ENCODE measurements around the gene HYAL3.
"Not testable (repeated sequence)": the region's sequence is repeated elsewhere in the genome, so short reads cannot be mapped to it uniquely, and the experiment has no call there.

The HYAL3 gene

GRCh38 chr3:50314816-50315215 is 15.6 kb upstream of the HYAL3 start:
- DNase-seq (ENCODE audit: low read depth) = no peak

GRCh38 chr3:50314342-50314741 is 15.1 kb upstream of the HYAL3 start:
- DNase-seq (ENCODE audit: low read depth) = no peak

GRCh38 chr3:50312041-50312440 is 12.8 kb upstream of the HYAL3 start:
- DNase-seq (ENCODE audit: low read depth) = not testable (repeated sequence)

GRCh38 chr3:50304601-50305000 is 5.4 kb upstream of the HYAL3 start:
- DNase-seq (ENCODE audit: low read depth) = no peak

- peak; percentile 23 for DNase-seq (ENCODE audit: low read depth)
These were observed 4.0 kb upstream of the HYAL3 start, which contains the start of gene HYAL1 for GRCh38 chr3:50303013-50303815. Gene HYAL1 (minus strand): TSS chr3:50303574. CDS start chr3:50302956, 618 bp downstream.

- DNase-seq (ENCODE audit: low read depth) = no peak
These were observed 3.1 kb upstream of the HYAL3 start for GRCh38 chr3:50302095-50303012.

- DNase-seq (ENCODE audit: low read depth) = no peak
These were observed 1.6 kb upstream of the HYAL3 start for GRCh38 chr3:50300681-50301254.

GRCh38 chr3:50299929-50300680 is 900 bp upstream of the HYAL3 start:
- DNase-seq (ENCODE audit: low read depth) = peak; percentile 54

GRCh38 chr3:50299638-50299928 is 378 bp upstream of the HYAL3 start:
- no peak for DNase-seq (ENCODE audit: low read depth)

GRCh38 chr3:50297896-50298725 is 1.1 kb downstream of the HYAL3 start:
- DNase-seq (ENCODE audit: low read depth) = no peak

GRCh38 chr3:50297384-50297775 is 1.8 kb downstream of the HYAL3 start:
- no peak for DNase-seq (ENCODE audit: low read depth)

- no peak for DNase-seq (ENCODE audit: low read depth)
These were observed 2.4 kb downstream of the HYAL3 start for GRCh38 chr3:50296721-50297383.

GRCh38 chr3:50295553-50296431 is 3.4 kb downstream of the HYAL3 start:
- DNase-seq (ENCODE audit: low read depth) = no peak

GRCh38 chr3:50294492-50295403 is 4.5 kb downstream of the HYAL3 start:
- no peak for DNase-seq (ENCODE audit: low read depth)

- DNase-seq (ENCODE audit: low read depth) = no peak
These were observed 5.1 kb downstream of the HYAL3 start for GRCh38 chr3:50294089-50294488.

GRCh38 chr3:50293079-50293801 is 6.0 kb downstream of the HYAL3 start:
- DNase-seq (ENCODE audit: low read depth) = no peak

GRCh38 chr3:50292159-50293078 is 6.8 kb downstream of the HYAL3 start, which contains the start of gene IFRD2:
Gene IFRD2 (minus strand): TSS chr3:50292429. CDS start chr3:50292274, 155 bp downstream.
- peak; percentile 98 for DNase-seq (ENCODE audit: low read depth)

Measured in EH (cell line).